HG03175 (cell line): ENCODE data around the gene IL21R.

ENCODE experiments used
- ATAC-seq: cut with Tn5 transposase; IDR thresholded peaks from one replicate; pipeline ENCODE4 v1.9.1; 2021; ENCODE audit warnings: mild to moderate bottlenecking, moderate library complexity; ENCODE audit not compliant: unreplicated experiment

IL21R gene

GRCh38 chr16:27462200-27462845 lies 60.3 kb downstream of the IL21R start:
- no peak for ATAC-seq

GRCh38 chr16:27462846-27463682 lies 61.1 kb downstream of the IL21R start:
- ATAC-seq, result no peak

GRCh38 chr16:27463741-27464591 lies 62.0 kb downstream of the IL21R start:
- ATAC-seq, result no peak

- no peak for ATAC-seq
These were observed 62.9 kb downstream of the IL21R start for GRCh38 chr16:27464626-27465482.

- ATAC-seq, result no peak
These were observed 63.5 kb downstream of the IL21R start for GRCh38 chr16:27465483-27465879.

- ATAC-seq, result no peak
These were observed 67.1 kb downstream of the IL21R start for GRCh38 chr16:27468941-27469531.

- no peak for ATAC-seq
These were observed 68.8 kb downstream of the IL21R start for GRCh38 chr16:27470567-27471431.

GRCh38 chr16:27471661-27472060 lies 69.7 kb downstream of the IL21R start:
- ATAC-seq, result no peak

GRCh38 chr16:27472091-27473020 lies 70.4 kb downstream of the IL21R start:
- ATAC-seq, result no peak

GRCh38 chr16:27473101-27473900 lies 71.3 kb downstream of the IL21R start:
- ATAC-seq, result no peak

- no peak for ATAC-seq
These were observed 72.1 kb downstream of the IL21R start for GRCh38 chr16:27474041-27474440.

- ATAC-seq, result no peak
These were observed 72.9 kb downstream of the IL21R start for GRCh38 chr16:27474921-27475320.

GRCh38 chr16:27475561-27475960 lies 73.6 kb downstream of the IL21R start:
- ATAC-seq, result no peak

- ATAC-seq, result no peak
These were observed 74.3 kb downstream of the IL21R start for GRCh38 chr16:27476240-27476639.

GRCh38 chr16:27480761-27481160 lies 78.8 kb downstream of the IL21R start:
- ATAC-seq, result no peak

- no peak for ATAC-seq
These were observed 79.4 kb downstream of the IL21R start for GRCh38 chr16:27481282-27481934.
